ENCODE data around the gene ADAMTSL1.
"Not testable (repeated sequence)": the region's sequence is repeated elsewhere in the genome, so short reads cannot be mapped to it uniquely, and the experiment has no call there.

The ADAMTSL1 gene

GRCh38 chr9:18869725-18870124, 395.8 kb downstream of the ADAMTSL1 start:
- Histone ChIP-seq H3K36me3 (replicated peaks; ENCODE audit: low read depth, low read length) (no peaks in the 10 kb centered on the region), H2AFZ (ENCODE audit: low read depth, low read length) (no peak overlapping the region), H3K27me3 (ENCODE audit: low read depth, low read length) (peaks cover 27% of the 10 kb centered on the region; the same call in 1 of the 2 replicates), H3K27ac (ENCODE audit: low read length) (no peak overlapping the region), H3K4me3 (ENCODE audit: low read length) (no peak overlapping the region), H4K20me1 (ENCODE audit: insufficient read depth, low read length) (no peaks in the 10 kb centered on the region), H3K9ac (ENCODE audit: low read length) (no peak overlapping the region), H3K4me1 (ENCODE audit: low read length) (no peaks in the 10 kb centered on the region), H3K9me3 (ENCODE audit: insufficient read depth, low read length) (peaks cover 7% of the 10 kb centered on the region; the same call in 1 of the 2 replicates), H3K79me2 (ENCODE audit: low read length) (no peaks in the 10 kb centered on the region), H3K4me2 (ENCODE audit: low read length) (no peak overlapping the region)
- TF ChIP-seq EZH2phosphoT487 (IDR thresholded peaks at IDR 0.05; ENCODE audit: low read depth) = no peak
- no peak for TF ChIP-seq CTCF (IDR thresholded peaks at IDR 0.05; ENCODE audit: low read depth, low read length)

GRCh38 chr9:18874069-18874468, 400.1 kb downstream of the ADAMTSL1 start:
- Histone ChIP-seq H3K9me3 (ENCODE audit: insufficient read depth, low read length) (peaks cover 7% of the 10 kb centered on the region; the same call in 1 of the 2 replicates), H4K20me1 (ENCODE audit: insufficient read depth, low read length) (no peaks in the 10 kb centered on the region), H3K4me1 (ENCODE audit: low read length) (no peaks in the 10 kb centered on the region), H3K79me2 (ENCODE audit: low read length) (no peaks in the 10 kb centered on the region), H3K27ac (ENCODE audit: low read length) (no peak overlapping the region), H3K4me2 (ENCODE audit: low read length) (no peak overlapping the region), H3K4me3 (ENCODE audit: low read length) (no peak overlapping the region), H3K27me3 (ENCODE audit: low read depth, low read length) (peaks cover 26% of the 10 kb centered on the region; the same call in 1 of the 2 replicates), H3K36me3 (replicated peaks; ENCODE audit: low read depth, low read length) (no peaks in the 10 kb centered on the region), H3K9ac (ENCODE audit: low read length) (no peak overlapping the region), H2AFZ (ENCODE audit: low read depth, low read length) (no peak overlapping the region)
- TF ChIP-seq CTCF (IDR thresholded peaks at IDR 0.05; ENCODE audit: low read depth, low read length) (no peak), EZH2phosphoT487 (IDR thresholded peaks at IDR 0.05; ENCODE audit: low read depth) (no peak)

GRCh38 chr9:18874990-18875389, 401.0 kb downstream of the ADAMTSL1 start:
- H2AFZ ChIP-seq (ENCODE audit: low read depth, low read length); H3K4me2 ChIP-seq (ENCODE audit: low read length); H3K36me3 ChIP-seq (replicated peaks; ENCODE audit: low read depth, low read length); H3K79me2 ChIP-seq (ENCODE audit: low read length); H3K27ac ChIP-seq (ENCODE audit: low read length); H4K20me1 ChIP-seq (ENCODE audit: insufficient read depth, low read length); H3K4me1 ChIP-seq (ENCODE audit: low read length); H3K4me3 ChIP-seq (ENCODE audit: low read length); H3K9me3 ChIP-seq (ENCODE audit: insufficient read depth, low read length); H3K9ac ChIP-seq (ENCODE audit: low read length): not testable (repeated sequence)
- H3K27me3 ChIP-seq (ENCODE audit: low read depth, low read length) = peaks cover 25% of the 10 kb centered on the region; the same call in 1 of the 2 replicates

- Histone ChIP-seq H3K27ac (ENCODE audit: low read length) (no peak overlapping the region), H3K27me3 (ENCODE audit: low read depth, low read length) (peaks cover 25% of the 10 kb centered on the region; the same call in 1 of the 2 replicates), H4K20me1 (ENCODE audit: insufficient read depth, low read length) (no peaks in the 10 kb centered on the region), H3K79me2 (ENCODE audit: low read length) (no peaks in the 10 kb centered on the region), H3K36me3 (replicated peaks; ENCODE audit: low read depth, low read length) (no peaks in the 10 kb centered on the region), H2AFZ (ENCODE audit: low read depth, low read length) (no peak overlapping the region), H3K4me3 (ENCODE audit: low read length) (no peak overlapping the region), H3K4me2 (ENCODE audit: low read length) (no peak overlapping the region), H3K4me1 (ENCODE audit: low read length) (no peaks in the 10 kb centered on the region), H3K9me3 (ENCODE audit: insufficient read depth, low read length) (no peaks in the 10 kb centered on the region), H3K9ac (ENCODE audit: low read length) (no peak overlapping the region)
- no peak for TF ChIP-seq CTCF (IDR thresholded peaks at IDR 0.05; ENCODE audit: low read depth, low read length)
- TF ChIP-seq EZH2phosphoT487 (IDR thresholded peaks at IDR 0.05; ENCODE audit: low read depth) = no peak
These were observed 404.0 kb downstream of the ADAMTSL1 start for GRCh38 chr9:18877984-18878383.

GRCh38 chr9:18881758-18882157, 407.8 kb downstream of the ADAMTSL1 start:
- H3K4me3 ChIP-seq (ENCODE audit: low read length) = no peak overlapping the region
- no peaks in the 10 kb centered on the region for H3K36me3 ChIP-seq (replicated peaks; ENCODE audit: low read depth, low read length)
- no peaks in the 10 kb centered on the region for H3K4me1 ChIP-seq (ENCODE audit: low read length)
- no peaks in the 10 kb centered on the region for H4K20me1 ChIP-seq (ENCODE audit: insufficient read depth, low read length)
- no peak overlapping the region for H3K27ac ChIP-seq (ENCODE audit: low read length)
- H3K27me3 ChIP-seq (ENCODE audit: low read depth, low read length) = peaks cover 24% of the 10 kb centered on the region; the same call in 1 of the 2 replicates
- H3K9me3 ChIP-seq (ENCODE audit: insufficient read depth, low read length) = no peaks in the 10 kb centered on the region
- TF ChIP-seq CTCF (IDR thresholded peaks at IDR 0.05; ENCODE audit: low read depth, low read length) = no peak
- no peak for TF ChIP-seq EZH2phosphoT487 (IDR thresholded peaks at IDR 0.05; ENCODE audit: low read depth)
- H3K9ac ChIP-seq (ENCODE audit: low read length) = no peak overlapping the region
- no peak overlapping the region for H2AFZ ChIP-seq (ENCODE audit: low read depth, low read length)
- no peaks in the 10 kb centered on the region for H3K79me2 ChIP-seq (ENCODE audit: low read length)
- H3K4me2 ChIP-seq (ENCODE audit: low read length) = no peak overlapping the region

Measured in OCI-LY3 (cell line).